B cell (primary cell): ENCODE measurements around the gene NF2. TPM values are rescaled to one million over a fixed set of nuclear protein-coding genes. Genes with fewer than 3 reads are reported as not detected.

ENCODE experiments used
- ATAC-seq: fragments of 200-7000 bp; cut with Tn5 transposase; one replicate; pipeline ENCODE4 v1.10.0; 2021; ENCODE audit warnings: low read depth, mild to moderate bottlenecking, moderate number of reproducible peaks, moderate library complexity
- CTCF ChIA-PET: fragments of 350-600 bp; sonication (Branson Sonifier 250); formaldehyde crosslinking; loops from one replicate; lab custom pipeline; 2021; ENCODE audit warnings: antibody characterized with exemption, inconsistent platforms; lab: Charles Lee
- POLR2A ChIA-PET: fragments of 350-600 bp; sonication (Branson Sonifier 250); formaldehyde crosslinking; loops from one replicate; lab custom pipeline; 2021; ENCODE audit warnings: antibody characterized with exemption; lab: Charles Lee
- DNase-seq: peaks from one replicate; pipeline ENCODE4 v3.0.0; 2013
- H2AFZ ChIP-seq: 2 replicates; pipeline ENCODE4 v1.6.1; 2012; ENCODE audit warnings: mild to moderate bottlenecking, low read depth, low read length; ENCODE audit not compliant: insufficient read depth, poor library complexity, severe bottlenecking
- H3K27ac ChIP-seq, 2 donors: 1 replicate in 1 of 2; 2 replicates in 1 of 2; pipeline ENCODE4 v1.5.1; 2012 to 2013; ENCODE audit warnings: low read length in 2 of 2, mild to moderate bottlenecking in 2 of 2, moderate library complexity in 1 of 2
- H3K27me3 ChIP-seq, 4 experiments: fragments of 200-600 bp in 1 of 4; sonication (generic) in 1 of 4; replicated peaks in 1 of 4; 1 replicate in 2 of 4; 2 replicates in 2 of 4; pipeline versions ENCODE4 v1.6.1 to v1.7.0; 2013 to 2016; ENCODE audit warnings: low read length in 3 of 4, mild to moderate bottlenecking in 2 of 4, mixed read lengths in 1 of 4, moderate library complexity in 1 of 4; ENCODE audit not compliant: insufficient read depth in 4 of 4, control insufficient read depth in 3 of 4; ENCODE audit errors: control extremely low read depth in 1 of 4
- H3K36me3 ChIP-seq, 2 experiments: replicated peaks in 1 of 2; 1 replicate in 1 of 2; 2 replicates in 1 of 2; pipeline versions ENCODE4 v1.6.1 to v1.7.1; 2013; ENCODE audit warnings: low read length in 1 of 2; ENCODE audit not compliant: insufficient read depth in 2 of 2, control insufficient read depth in 1 of 2; ENCODE audit errors: control extremely low read depth in 1 of 2, extremely low read depth in 1 of 2
- H3K4me1 ChIP-seq, 2 donors: fragments of 200-600 bp in 1 of 2; sonication (generic) in 1 of 2; 1 replicate in 1 of 2; 2 replicates in 1 of 2; pipeline versions ENCODE4 v1.5.1 to v1.6.1; 2013 to 2017; ENCODE audit warnings: low read length in 2 of 2; ENCODE audit not compliant: control insufficient read depth in 2 of 2, insufficient read depth in 2 of 2
- H3K4me2 ChIP-seq: replicated peaks from 2 replicates; pipeline ENCODE3; 2012; ENCODE audit warnings: mild to moderate bottlenecking, low read depth, low read length; ENCODE audit not compliant: poor library complexity, severe bottlenecking
- H3K4me3 ChIP-seq, 5 experiments: fragments of 200-600 bp in 1 of 5; sonication (generic) in 1 of 5; 1 replicate in 3 of 5; 2 replicates in 2 of 5; pipeline versions ENCODE4 v1.5.1 to v1.7.0; 2011 to 2016; ENCODE audit warnings: low read length in 4 of 5, mild to moderate bottlenecking in 4 of 5, low read depth in 2 of 5, control low read depth in 1 of 5, moderate library complexity in 1 of 5; ENCODE audit not compliant: insufficient read depth in 1 of 5; ENCODE audit errors: control extremely low read depth in 1 of 5, extremely low read depth in 1 of 5
- H3K79me2 ChIP-seq: fragments of 200-600 bp; sonication (generic); one replicate; pipeline ENCODE4 v1.6.0; 2016; ENCODE audit warnings: low read length; ENCODE audit not compliant: control insufficient read depth, insufficient read depth
- H3K9ac ChIP-seq: fragments of 200-600 bp; sonication (generic); 2 replicates; pipeline ENCODE4 v1.6.1; 2017; ENCODE audit warnings: mild to moderate bottlenecking, low read length, moderate library complexity
- H3K9me3 ChIP-seq, 3 donors: one replicate each; pipeline versions ENCODE4 v1.6.1 to v1.7.1; 2013; ENCODE audit warnings: low read length in 2 of 3; ENCODE audit not compliant: control insufficient read depth in 2 of 3, insufficient read depth in 1 of 3; ENCODE audit errors: control extremely low read depth in 1 of 3
- H4K20me1 ChIP-seq: 2 replicates; pipeline ENCODE4 v1.6.0; 2012; ENCODE audit warnings: mild to moderate bottlenecking, low read length; ENCODE audit not compliant: insufficient read depth, control insufficient read depth, poor library complexity, severe bottlenecking
- H3K27ac Mint-ChIP-seq: one replicate; pipeline ENCODE4 v1.8.0; 2021; ENCODE audit warnings: mixed read lengths
- H3K27me3 Mint-ChIP-seq: one replicate; pipeline ENCODE4 v1.8.0; 2021; ENCODE audit warnings: mixed read lengths
- H3K4me1 Mint-ChIP-seq: one replicate; pipeline ENCODE4 v1.8.0; 2021; ENCODE audit warnings: mixed read lengths
- H3K4me3 Mint-ChIP-seq: one replicate; pipeline ENCODE4 v1.8.0; 2021; ENCODE audit warnings: mixed read lengths
- H3K9me3 Mint-ChIP-seq: one replicate; pipeline ENCODE4 v1.8.0; 2022; ENCODE audit warnings: mixed read lengths; ENCODE audit not compliant: insufficient read depth
- EZH2 ChIP-seq: IDR thresholded peaks from 2 replicates; pipeline ENCODE4 v1.6.1; 2012; ENCODE audit warnings: borderline replicate concordance, low read depth, mild to moderate bottlenecking, moderate library complexity, low read length; ENCODE audit not compliant: insufficient read depth, poor library complexity, severe bottlenecking
- WGBS: methylation state at CpG from one replicate; pipeline ENCODE4 v1.1.5; 2013; ENCODE audit warnings: missing lambda C conversion rate; ENCODE audit not compliant: insufficient coverage; 5-methylcytosine and 5-hydroxymethylcytosine counted together
- intact Hi-C: fragments of 100-400 bp; cut with micrococcal nuclease; formaldehyde crosslinking; loops from one replicate; pipeline ENCODE4 v1.10.0; 2022
- polyA plus RNA-seq: library from polyadenylated mRNA; depleted of rRNA; stranded (reverse); fragments of >200 nt; gene quantifications from 2 replicates; pipeline ENCODE4 v1.2.3, GENCODE V29; 2012
- total RNA-seq, 2 donors: library from RNA; stranded (reverse); fragments of 120-200 nt in 1 of 2; gene quantifications; 1 replicate in 1 of 2; 2 replicates in 1 of 2; pipeline versions ENCODE4 v1.2.3 to v1.2.4, GENCODE V29; 2013 to 2022
- TF ChIP-seq, protein P1 (sequence below): fragments of 200-600 bp; IDR thresholded peaks from one replicate; pipeline ENCODE4 v1.8.0; 2022; ENCODE audit warnings: antibody characterized with exemption, mild to moderate bottlenecking

Gene NF2
- total and polyA plus RNA-seq, 2 donors (not counting 1 experiment from before 2014, with no cell fraction given), result 9.4 to 26.6 TPM

DNA sequence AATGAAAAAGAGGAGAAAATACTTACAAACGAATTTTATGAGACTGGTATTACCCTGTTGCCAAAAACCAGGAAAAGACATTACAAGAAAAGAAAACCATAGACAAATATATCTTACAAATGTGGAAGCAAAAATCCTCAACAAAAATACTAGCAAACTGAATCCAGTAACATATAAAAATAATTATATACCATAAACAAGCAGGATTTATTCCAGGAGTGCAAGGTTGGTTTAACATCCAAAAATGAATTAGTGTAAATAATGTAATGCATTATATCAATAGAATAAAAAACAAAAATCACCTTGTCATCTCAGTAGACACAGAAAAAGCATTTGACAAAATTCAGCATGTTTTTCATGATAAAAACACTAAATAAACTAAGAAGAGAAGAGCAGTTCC is 7.3 kb downstream of the NF2 start:
- Mint-ChIP-seq H3K27ac (no peak overlapping the region), H3K4me1 (peaks cover 16% of the 10 kb centered on the region), H3K27me3 (no peaks in the 10 kb centered on the region), H3K4me3 (no peak overlapping the region), H3K9me3 (no peaks in the 10 kb centered on the region)
- ChIA-PET POLR2A (no interaction called here), CTCF (interaction anchor here (2.6 kb wide), 1 partner anchor 15 kb away, joined by 7 read pairs; no protein-coding TSS in a partner anchor)
- Histone ChIP-seq H3K4me2 (no peak overlapping the region), H3K27me3 (no peaks in the 10 kb centered on the region), H4K20me1 (peaks cover 23% of the 10 kb centered on the region), H3K79me2 (peaks cover 95% of the 10 kb centered on the region), H3K9ac (no peak overlapping the region), H3K9me3 (peaks cover 0 to 10% (median 0%) of the 10 kb centered on the region in 3 donors), H3K27ac (no peak overlapping the region), H2AFZ (no peak overlapping the region), H3K36me3 (peaks cover 0 to 3% of the 10 kb centered on the region in 2 experiments), H3K4me3 (no peak overlapping the region), H3K4me1 (peaks cover 5 to 6% of the 10 kb centered on the region in 2 donors)
- ATAC-seq (no peak), DNase-seq (no peak)
- TF ChIP-seq EZH2, result no peak
- TF ChIP-seq, protein P1, sequence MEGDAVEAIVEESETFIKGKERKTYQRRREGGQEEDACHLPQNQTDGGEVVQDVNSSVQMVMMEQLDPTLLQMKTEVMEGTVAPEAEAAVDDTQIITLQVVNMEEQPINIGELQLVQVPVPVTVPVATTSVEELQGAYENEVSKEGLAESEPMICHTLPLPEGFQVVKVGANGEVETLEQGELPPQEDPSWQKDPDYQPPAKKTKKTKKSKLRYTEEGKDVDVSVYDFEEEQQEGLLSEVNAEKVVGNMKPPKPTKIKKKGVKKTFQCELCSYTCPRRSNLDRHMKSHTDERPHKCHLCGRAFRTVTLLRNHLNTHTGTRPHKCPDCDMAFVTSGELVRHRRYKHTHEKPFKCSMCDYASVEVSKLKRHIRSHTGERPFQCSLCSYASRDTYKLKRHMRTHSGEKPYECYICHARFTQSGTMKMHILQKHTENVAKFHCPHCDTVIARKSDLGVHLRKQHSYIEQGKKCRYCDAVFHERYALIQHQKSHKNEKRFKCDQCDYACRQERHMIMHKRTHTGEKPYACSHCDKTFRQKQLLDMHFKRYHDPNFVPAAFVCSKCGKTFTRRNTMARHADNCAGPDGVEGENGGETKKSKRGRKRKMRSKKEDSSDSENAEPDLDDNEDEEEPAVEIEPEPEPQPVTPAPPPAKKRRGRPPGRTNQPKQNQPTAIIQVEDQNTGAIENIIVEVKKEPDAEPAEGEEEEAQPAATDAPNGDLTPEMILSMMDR, result no peak
- intact Hi-C loops, result no loop called here
- WGBS, result no CpG with 5 or more reads among the region's 1 CpG

DNA sequence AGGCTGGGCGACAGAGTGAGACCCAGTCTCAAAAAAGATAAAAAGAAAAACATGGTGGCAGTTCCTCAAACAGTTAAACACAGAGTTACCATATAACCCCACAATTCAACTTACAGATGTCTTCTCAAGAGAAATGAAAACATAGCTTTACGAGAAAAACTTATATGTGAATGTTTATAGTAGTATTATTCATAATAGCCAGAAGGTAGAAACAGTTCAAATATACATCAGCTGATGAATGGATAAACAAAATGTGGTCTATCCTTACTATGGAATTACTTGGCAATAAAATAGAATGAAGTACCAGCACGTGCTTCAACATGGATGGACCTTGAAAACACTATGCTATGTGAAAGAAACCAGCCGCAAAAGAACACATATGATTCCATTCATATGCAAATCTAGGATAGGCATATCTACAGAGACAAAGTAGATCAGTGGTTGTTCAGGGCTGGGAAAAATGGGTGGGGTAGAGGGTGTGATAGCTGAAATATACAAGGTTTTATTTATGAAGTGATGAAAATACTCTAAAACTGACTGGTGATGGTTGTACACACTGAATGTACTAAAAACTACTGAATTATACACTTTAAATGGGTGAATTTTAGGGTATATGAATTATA is 12.4 kb downstream of the NF2 start:
- Mint-ChIP-seq H3K27ac (no peak overlapping the region), H3K4me3 (no peak overlapping the region), H3K9me3 (no peaks in the 10 kb centered on the region), H3K27me3 (no peaks in the 10 kb centered on the region), H3K4me1 (peaks cover 35% of the 10 kb centered on the region)
- Histone ChIP-seq H4K20me1 (peaks cover 5% of the 10 kb centered on the region), H3K27me3 (no peaks in the 10 kb centered on the region), H3K4me1 (peaks cover 5 to 6% of the 10 kb centered on the region in 2 donors), H3K79me2 (peaks cover 63% of the 10 kb centered on the region), H3K36me3 (no peaks in the 10 kb centered on the region), H3K4me2 (no peak overlapping the region), H3K9ac (no peak overlapping the region), H2AFZ (no peak overlapping the region), H3K4me3 (no peak overlapping the region), H3K9me3 (peaks cover 0 to 10% (median 0%) of the 10 kb centered on the region in 3 donors), H3K27ac (no peak overlapping the region)
- intact Hi-C loops, result no loop called here
- no peak for ATAC-seq
- TF ChIP-seq, protein P1, result no peak
- TF ChIP-seq EZH2, result no peak
- POLR2A ChIA-PET, result interaction anchor here (0.6 kb wide), 1 partner anchor 12 kb away, joined by 8 read pairs; no protein-coding TSS in a partner anchor
- DNase-seq, result no peak
- CTCF ChIA-PET, result interaction anchor here (2.4 kb wide), 1 partner anchor 11 kb away, joined by 11 read pairs; no protein-coding TSS in a partner anchor
- no CpG with 5 or more reads among the region's 4 CpGs for WGBS
